DOHH2 (cell line): ENCODE results near the gene GPN1.

ENCODE experiments used
- H3F3A ChIP-seq: fragments of 200-600 bp; sonication (generic), shearing (Covaris generic); 2 replicates; pipeline ENCODE4 v1.6.0; 2016; ENCODE audit warnings: antibody characterized with exemption, mild to moderate bottlenecking; ENCODE audit not compliant: control insufficient read depth, insufficient read depth
- H3K27ac ChIP-seq: fragments of 200-600 bp; sonication (generic); 2 replicates; pipeline ENCODE4 v1.5.1; 2014; ENCODE audit warnings: low read depth, mild to moderate bottlenecking, low read length, moderate library complexity
- H3K27me3 ChIP-seq: fragments of 200-600 bp; sonication (generic); 2 replicates; pipeline ENCODE4 v1.6.1; 2014; ENCODE audit warnings: mild to moderate bottlenecking, low read length, mixed read lengths; ENCODE audit not compliant: control insufficient read depth
- H3K36me3 ChIP-seq: fragments of 200-600 bp; sonication (generic); 2 replicates; pipeline ENCODE4 v1.6.1; 2014; ENCODE audit warnings: mild to moderate bottlenecking, low read length, moderate library complexity, mixed read lengths; ENCODE audit not compliant: control insufficient read depth
- H3K4me1 ChIP-seq: fragments of 200-600 bp; sonication (generic); 2 replicates; pipeline ENCODE4 v1.6.1; 2014; ENCODE audit warnings: mild to moderate bottlenecking, low read length, mixed read lengths; ENCODE audit not compliant: control insufficient read depth
- H3K4me2 ChIP-seq: fragments of 200-600 bp; sonication (generic); 2 replicates; pipeline ENCODE4 v1.6.0; 2014; ENCODE audit warnings: mild to moderate bottlenecking, low read length, moderate library complexity
- H3K4me3 ChIP-seq: fragments of 200-600 bp; sonication (generic); 2 replicates; pipeline ENCODE4 v1.5.1; 2014; ENCODE audit warnings: mild to moderate bottlenecking, low read length, mixed read lengths
- H3K79me2 ChIP-seq: fragments of 200-600 bp; sonication (generic); 2 replicates; pipeline ENCODE4 v1.6.1; 2014; ENCODE audit warnings: mild to moderate bottlenecking, low read length, mixed read lengths; ENCODE audit not compliant: control insufficient read depth
- H3K9me2 ChIP-seq: fragments of 200-600 bp; sonication (generic); replicated peaks from 2 replicates; pipeline ENCODE4 v1.6.1; 2014; ENCODE audit warnings: mild to moderate bottlenecking, low read length, mixed read lengths; ENCODE audit not compliant: control insufficient read depth
- H3K9me3 ChIP-seq: fragments of 200-600 bp; sonication (generic); 2 replicates; pipeline ENCODE4 v1.6.1; 2014; ENCODE audit warnings: antibody characterized with exemption, low read length, mixed read lengths; ENCODE audit not compliant: control insufficient read depth, insufficient read depth
- H4K20me1 ChIP-seq: fragments of 200-600 bp; sonication (generic); 2 replicates; pipeline ENCODE4 v1.6.0; 2014; ENCODE audit warnings: low read depth, mild to moderate bottlenecking, antibody characterized with exemption, low read length, moderate library complexity; ENCODE audit not compliant: control insufficient read depth, insufficient read depth
- EZH2phosphoT487 ChIP-seq: fragments of 200-600 bp; sonication (generic); IDR thresholded peaks from 2 replicates; pipeline ENCODE4 v1.6.1; 2017; ENCODE audit warnings: borderline replicate concordance, mild to moderate bottlenecking, antibody characterized with exemption, low read length, moderate library complexity, mixed read lengths
- TF ChIP-seq, protein P1 (sequence below): fragments of 200-600 bp; sonication (generic); IDR thresholded peaks from one replicate; pipeline ENCODE4 v1.5.1; 2014; ENCODE audit warnings: antibody characterized with exemption, mild to moderate bottlenecking, low read depth, low read length; ENCODE audit not compliant: poor library complexity, severe bottlenecking

The GPN1 gene

DNA sequence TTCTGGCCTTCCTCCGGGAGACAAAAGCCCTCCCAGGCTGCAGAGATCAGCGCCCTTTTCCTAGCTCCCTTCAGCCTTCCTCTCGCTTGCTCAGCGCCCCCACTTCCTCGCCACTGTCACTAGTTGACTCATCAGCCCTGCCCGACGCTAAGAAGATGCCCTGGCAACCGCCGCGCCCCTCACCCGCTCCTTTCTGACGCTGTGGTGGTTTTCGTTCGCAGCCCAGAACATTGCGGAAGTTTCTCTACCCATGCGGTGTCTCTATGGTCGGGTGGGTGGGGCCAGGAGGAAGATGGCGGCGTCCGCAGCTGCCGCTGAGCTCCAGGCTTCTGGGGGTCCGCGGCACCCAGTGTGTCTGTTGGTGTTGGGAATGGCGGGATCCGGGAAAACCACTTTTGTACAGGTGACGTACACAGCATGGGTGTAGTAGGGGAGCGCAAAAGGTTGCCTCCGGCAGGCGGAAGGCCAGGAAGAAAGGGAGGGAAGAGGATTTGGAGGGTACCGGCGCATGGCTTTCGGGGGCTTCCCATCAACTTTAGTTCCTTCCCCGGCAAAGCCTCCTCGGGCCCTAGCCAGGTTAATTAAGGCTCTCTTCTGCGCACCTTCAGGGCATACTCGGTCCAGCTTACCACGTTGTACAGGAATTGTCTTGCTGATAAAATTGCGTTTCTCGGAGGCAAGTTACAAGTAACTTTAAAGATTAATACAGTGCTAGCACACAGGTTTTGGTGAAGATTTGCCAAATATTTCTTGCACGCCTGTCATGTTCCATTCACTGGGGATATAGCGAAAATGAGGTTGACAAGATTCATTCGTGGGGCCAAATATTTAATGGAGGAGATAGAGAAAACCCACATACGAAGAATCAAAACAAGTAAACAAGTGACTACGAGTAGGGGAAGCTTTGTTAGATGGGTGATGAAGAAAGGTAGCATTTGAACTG lies at the start of gene GPN1, which contains the start of gene CCDC121:
TSS of gene GPN1 (plus strand) at position 284 of the 943 bp plus-strand sequence. CDS start at position 293, 9 bp downstream.
TSS of gene CCDC121 (minus strand) at position 246 of the 943 bp plus-strand sequence. CDS start 1,213 bp downstream, outside the sequence.
- peak within 1 kb of the TSS; percentile 74 for H3K4me2 ChIP-seq
- H3K9me2 ChIP-seq, result no peaks in the 10 kb centered on the region
- no peaks in the 10 kb centered on the region for H3K27me3 ChIP-seq
- H3K4me3 ChIP-seq, result peak within 1 kb of the TSS; percentile 88
- TF ChIP-seq, protein P1, sequence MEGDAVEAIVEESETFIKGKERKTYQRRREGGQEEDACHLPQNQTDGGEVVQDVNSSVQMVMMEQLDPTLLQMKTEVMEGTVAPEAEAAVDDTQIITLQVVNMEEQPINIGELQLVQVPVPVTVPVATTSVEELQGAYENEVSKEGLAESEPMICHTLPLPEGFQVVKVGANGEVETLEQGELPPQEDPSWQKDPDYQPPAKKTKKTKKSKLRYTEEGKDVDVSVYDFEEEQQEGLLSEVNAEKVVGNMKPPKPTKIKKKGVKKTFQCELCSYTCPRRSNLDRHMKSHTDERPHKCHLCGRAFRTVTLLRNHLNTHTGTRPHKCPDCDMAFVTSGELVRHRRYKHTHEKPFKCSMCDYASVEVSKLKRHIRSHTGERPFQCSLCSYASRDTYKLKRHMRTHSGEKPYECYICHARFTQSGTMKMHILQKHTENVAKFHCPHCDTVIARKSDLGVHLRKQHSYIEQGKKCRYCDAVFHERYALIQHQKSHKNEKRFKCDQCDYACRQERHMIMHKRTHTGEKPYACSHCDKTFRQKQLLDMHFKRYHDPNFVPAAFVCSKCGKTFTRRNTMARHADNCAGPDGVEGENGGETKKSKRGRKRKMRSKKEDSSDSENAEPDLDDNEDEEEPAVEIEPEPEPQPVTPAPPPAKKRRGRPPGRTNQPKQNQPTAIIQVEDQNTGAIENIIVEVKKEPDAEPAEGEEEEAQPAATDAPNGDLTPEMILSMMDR, result no peak
- no peak for TF ChIP-seq EZH2phosphoT487
- H3K27ac ChIP-seq, result peak within 1 kb of the TSS; percentile 26
- peaks cover 7% of the 10 kb centered on the region; the same call in 1 of the 2 replicates for H3F3A ChIP-seq
- H3K79me2 ChIP-seq, result peaks cover 20% of the 10 kb centered on the region
- H3K36me3 ChIP-seq, result peaks cover 50% of the 10 kb centered on the region
- H3K4me1 ChIP-seq, result peaks cover 31% of the 10 kb centered on the region
- H3K9me3 ChIP-seq, result no peaks in the 10 kb centered on the region
- no peaks in the 10 kb centered on the region for H4K20me1 ChIP-seq

DNA sequence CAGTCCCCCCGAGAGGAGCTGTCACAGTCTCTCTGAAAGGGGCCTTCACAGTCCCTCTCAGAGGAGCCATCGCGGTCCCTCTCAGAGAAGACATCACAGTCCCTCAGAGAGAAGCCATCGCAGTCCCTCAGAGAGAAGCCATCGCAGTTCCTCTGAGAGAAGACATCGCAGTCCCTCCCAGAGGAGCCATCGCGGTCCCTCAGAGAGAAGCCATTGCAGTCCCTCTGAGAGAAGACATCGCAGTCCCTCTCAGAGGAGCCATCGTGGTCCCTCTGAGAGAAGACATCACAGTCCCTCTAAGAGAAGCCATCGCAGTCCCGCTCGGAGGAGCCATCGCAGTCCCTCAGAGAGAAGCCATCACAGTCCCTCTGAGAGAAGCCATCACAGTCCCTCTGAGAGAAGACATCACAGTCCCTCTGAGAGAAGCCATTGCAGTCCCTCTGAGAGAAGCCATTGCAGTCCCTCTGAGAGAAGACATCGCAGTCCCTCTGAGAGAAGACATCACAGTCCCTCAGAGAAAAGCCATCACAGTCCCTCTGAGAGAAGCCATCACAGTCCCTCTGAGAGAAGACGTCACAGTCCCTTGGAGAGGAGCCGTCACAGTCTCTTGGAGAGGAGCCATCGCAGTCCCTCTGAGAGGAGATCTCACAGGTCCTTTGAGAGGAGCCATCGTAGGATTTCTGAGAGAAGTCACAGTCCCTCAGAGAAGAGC lies 47.3 kb upstream of the GPN1 start:
- H3K9me2 ChIP-seq, result no peaks in the 10 kb centered on the region
- H3K9me3 ChIP-seq, result peaks cover 4% of the 10 kb centered on the region; the same call in 1 of the 2 replicates
- TF ChIP-seq EZH2phosphoT487, result no peak
- TF ChIP-seq, protein P1, result no peak
- H3K36me3 ChIP-seq, result peaks cover 21% of the 10 kb centered on the region; the same call in 1 of the 2 replicates
- no peaks in the 10 kb centered on the region for H3K27me3 ChIP-seq
- H3K79me2 ChIP-seq, result peaks cover 38% of the 10 kb centered on the region
- H3K4me2 ChIP-seq, result no peak overlapping the region
- H3K4me3 ChIP-seq, result no peak overlapping the region
- H3F3A ChIP-seq, result no peaks in the 10 kb centered on the region
- H3K27ac ChIP-seq, result no peak overlapping the region
- no peaks in the 10 kb centered on the region; the same call in 1 of the 2 replicates for H4K20me1 ChIP-seq
- H3K4me1 ChIP-seq, result peaks cover 27% of the 10 kb centered on the region

DNA sequence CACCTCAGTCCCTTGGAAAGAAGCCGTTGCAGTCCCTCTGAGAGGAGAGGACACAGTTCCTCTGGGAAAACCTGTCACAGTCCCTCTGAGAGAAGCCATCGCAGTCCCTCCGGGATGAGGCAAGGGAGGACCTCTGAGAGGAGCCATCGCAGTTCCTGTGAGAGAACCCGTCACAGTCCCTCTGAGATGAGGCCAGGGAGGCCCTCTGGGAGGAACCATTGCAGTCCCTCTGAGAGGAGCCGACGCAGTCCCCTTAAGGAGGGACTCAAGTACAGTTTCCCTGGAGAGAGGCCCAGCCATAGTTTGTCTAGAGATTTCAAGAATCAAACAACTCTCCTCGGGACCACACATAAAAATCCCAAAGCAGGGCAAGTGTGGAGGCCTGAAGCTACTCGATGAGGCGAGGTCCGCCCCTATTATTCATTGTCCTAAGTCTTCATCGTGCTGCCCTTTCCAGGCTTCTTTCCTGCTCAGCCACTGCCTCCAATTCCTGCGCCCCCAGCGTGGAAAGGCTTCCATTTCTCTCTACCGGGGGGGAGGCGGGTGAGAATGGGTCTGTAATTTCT lies 46.6 kb upstream of the GPN1 start:
- Histone ChIP-seq H3F3A (no peaks in the 10 kb centered on the region), H3K4me1 (peaks cover 27% of the 10 kb centered on the region), H3K79me2 (peaks cover 44% of the 10 kb centered on the region), H3K9me2 (no peaks in the 10 kb centered on the region), H3K27me3 (no peaks in the 10 kb centered on the region), H3K9me3 (peaks cover 4% of the 10 kb centered on the region; the same call in 1 of the 2 replicates), H3K4me3 (peak overlapping the region; percentile 93), H3K4me2 (peak overlapping the region; percentile 66), H3K27ac (no peak overlapping the region), H3K36me3 (peaks cover 25% of the 10 kb centered on the region; the same call in 1 of the 2 replicates), H4K20me1 (no peaks in the 10 kb centered on the region; the same call in 1 of the 2 replicates)
- TF ChIP-seq EZH2phosphoT487, result no peak
- TF ChIP-seq, protein P1, result no peak
